ENCODE data around the gene LAMTOR1. TPM values are rescaled to one million over a fixed set of nuclear protein-coding genes. Genes with fewer than 3 reads are reported as not detected.

LAMTOR1 gene
- total and polyA plus RNA-seq, 2 of the 8 experiments (the other 6 are each of a cell fraction or from before 2014, with no cell fraction given) = 82.1 to 160 TPM

DNA sequence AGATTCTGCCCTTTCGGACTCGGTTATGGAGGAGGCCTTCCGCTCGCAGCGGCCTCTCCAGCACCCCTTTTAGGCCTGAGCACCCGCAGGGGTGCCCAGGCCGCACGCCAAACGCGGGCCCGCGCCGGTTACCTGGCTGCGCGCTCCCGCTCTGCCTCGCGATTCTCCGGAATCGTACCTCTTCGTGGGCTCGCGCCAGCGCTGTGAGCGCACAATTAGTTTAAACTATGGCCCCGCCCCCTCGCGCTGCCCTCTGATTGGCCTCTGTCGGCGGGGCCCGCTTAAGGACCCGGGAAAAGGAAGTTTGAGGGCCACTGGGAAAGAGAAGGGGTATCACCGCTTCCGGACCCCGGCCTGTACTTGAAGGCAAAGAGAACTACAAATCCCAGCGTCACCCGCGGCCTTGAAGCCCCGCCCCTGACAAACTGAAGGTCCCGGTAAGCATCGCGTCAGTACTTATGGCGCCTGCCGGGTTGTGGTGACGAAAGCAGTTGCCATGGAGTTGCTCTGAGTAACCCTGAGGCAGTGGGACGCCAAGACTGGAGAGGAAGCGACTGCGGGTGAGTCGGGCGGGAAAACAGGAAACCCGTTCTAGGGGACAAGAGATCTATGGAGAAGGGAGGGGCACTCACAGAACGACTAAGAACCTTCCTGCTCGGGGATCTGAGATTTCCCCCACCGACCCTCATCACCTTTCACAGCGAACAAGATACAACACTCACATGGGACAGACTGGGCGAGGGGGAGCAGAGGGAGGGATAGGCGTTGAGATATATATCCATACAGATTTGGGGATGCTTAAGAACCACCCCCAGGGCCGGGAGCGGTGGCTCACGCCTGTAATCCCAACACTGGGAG, 22.5 kb downstream of the LAMTOR1 start, which contains the start of the genes LRRC51 and NUMA1 (continued):
- TF ChIP-seq TBP (IDR thresholded peaks at IDR 0.05; ENCODE audit: low read depth, low read length) (peak; percentile 52), SRF (IDR thresholded peaks at IDR 0.05; ENCODE audit: low read depth, low read length) (no peak), SIRT6 (IDR thresholded peaks at IDR 0.05; ENCODE audit: low read length) (no peak), RAD21 (IDR thresholded peaks at IDR 0.05 in 1 of 2, conservative IDR thresholded peaks at IDR 0.05 in 1 of 2; ENCODE audit: low read depth in 2 of 2, low read length in 2 of 2) (no peak), SIX5 (IDR thresholded peaks at IDR 0.05; ENCODE audit: low read depth, low read length) (peak; percentile 74), RXRA (IDR thresholded peaks at IDR 0.05; ENCODE audit: insufficient read depth, low read depth, low read length) (no peak), ASH2L (IDR thresholded peaks at IDR 0.05; ENCODE audit: low read length) (peak; percentile 60), CEBPB (IDR thresholded peaks at IDR 0.05; ENCODE audit: low read depth, low read length) (peak; percentile 51; the same call in 1 of the 2 replicates), SP4 (IDR thresholded peaks at IDR 0.05; ENCODE audit: low read length) (peak; percentile 87; the same call in 1 of the 2 replicates), KDM1A (IDR thresholded peaks at IDR 0.05; ENCODE audit: borderline replicate concordance, low read length) (no peak), POLR2AphosphoS5 (IDR thresholded peaks at IDR 0.05; ENCODE audit: low read depth, low read length) (peak; percentile 70), YY1 (IDR thresholded peaks at IDR 0.05; ENCODE audit: low read depth, low read length) (peak; percentile 91), KDM4A (IDR thresholded peaks at IDR 0.05; ENCODE audit: low read depth, low read length, severe bottlenecking) (no peak), CREB1 (IDR thresholded peaks at IDR 0.05) (peak; percentile 96), HDAC2 (IDR thresholded peaks at IDR 0.05; ENCODE audit: borderline replicate concordance in 1 of 2, low read depth in 2 of 2, low read length in 2 of 2) (no peak; a peak in 1 of 4 replicates), EP300 (IDR thresholded peaks at IDR 0.05; ENCODE audit: borderline replicate concordance in 1 of 2, low read depth in 2 of 2, low read length in 2 of 2) (no peak; a peak in 1 of 3 replicates)
- TF ChIP-seq, protein P1, sequence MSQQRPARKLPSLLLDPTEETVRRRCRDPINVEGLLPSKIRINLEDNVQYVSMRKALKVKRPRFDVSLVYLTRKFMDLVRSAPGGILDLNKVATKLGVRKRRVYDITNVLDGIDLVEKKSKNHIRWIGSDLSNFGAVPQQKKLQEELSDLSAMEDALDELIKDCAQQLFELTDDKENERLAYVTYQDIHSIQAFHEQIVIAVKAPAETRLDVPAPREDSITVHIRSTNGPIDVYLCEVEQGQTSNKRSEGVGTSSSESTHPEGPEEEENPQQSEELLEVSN (IDR thresholded peaks at IDR 0.05) = 0 out of 2 replicates have a peak, but pooled peaks have one; percentile 54
- TF ChIP-seq, protein P2, sequence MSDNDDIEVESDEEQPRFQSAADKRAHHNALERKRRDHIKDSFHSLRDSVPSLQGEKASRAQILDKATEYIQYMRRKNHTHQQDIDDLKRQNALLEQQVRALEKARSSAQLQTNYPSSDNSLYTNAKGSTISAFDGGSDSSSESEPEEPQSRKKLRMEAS (IDR thresholded peaks at IDR 0.05) = peak; percentile 7; the same call in 1 of the 2 replicates
- TF ChIP-seq, protein P3, sequence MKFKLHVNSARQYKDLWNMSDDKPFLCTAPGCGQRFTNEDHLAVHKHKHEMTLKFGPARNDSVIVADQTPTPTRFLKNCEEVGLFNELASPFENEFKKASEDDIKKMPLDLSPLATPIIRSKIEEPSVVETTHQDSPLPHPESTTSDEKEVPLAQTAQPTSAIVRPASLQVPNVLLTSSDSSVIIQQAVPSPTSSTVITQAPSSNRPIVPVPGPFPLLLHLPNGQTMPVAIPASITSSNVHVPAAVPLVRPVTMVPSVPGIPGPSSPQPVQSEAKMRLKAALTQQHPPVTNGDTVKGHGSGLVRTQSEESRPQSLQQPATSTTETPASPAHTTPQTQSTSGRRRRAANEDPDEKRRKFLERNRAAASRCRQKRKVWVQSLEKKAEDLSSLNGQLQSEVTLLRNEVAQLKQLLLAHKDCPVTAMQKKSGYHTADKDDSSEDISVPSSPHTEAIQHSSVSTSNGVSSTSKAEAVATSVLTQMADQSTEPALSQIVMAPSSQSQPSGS (IDR thresholded peaks at IDR 0.05; ENCODE audit: low read length) = 0 out of 2 replicates have a peak, but pooled peaks have one; percentile 38
- TF ChIP-seq, protein P4, sequence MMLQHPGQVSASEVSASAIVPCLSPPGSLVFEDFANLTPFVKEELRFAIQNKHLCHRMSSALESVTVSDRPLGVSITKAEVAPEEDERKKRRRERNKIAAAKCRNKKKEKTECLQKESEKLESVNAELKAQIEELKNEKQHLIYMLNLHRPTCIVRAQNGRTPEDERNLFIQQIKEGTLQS (IDR thresholded peaks at IDR 0.05; ENCODE audit: insufficient read depth, low read depth, low read length) = no peak
